Keratinocyte (primary cell): ENCODE data around the gene DEPDC5. TPM values are rescaled to one million over a fixed set of nuclear protein-coding genes. Genes with fewer than 3 reads are reported as not detected.

ENCODE experiments used
- DNase-seq: peaks from one replicate; pipeline ENCODE4 v3.0.0-alpha.2; 2011; ENCODE audit warnings: low read depth, missing footprints, low spot score
- FAIRE-seq: peaks from 2 replicates; lab custom pipeline; 2011; peaks lifted over from hg19 to GRCh38; lab: Jason Lieb, UNC
- H2AFZ ChIP-seq: 2 replicates; pipeline ENCODE4 v1.6.0; 2012; ENCODE audit warnings: low read length, control low read depth, inconsistent platforms; ENCODE audit not compliant: control insufficient read depth
- H3K27ac ChIP-seq: 2 replicates; pipeline ENCODE4 v1.5.1; 2011; ENCODE audit warnings: low read length; ENCODE audit not compliant: control insufficient read depth, insufficient read depth
- H3K27me3 ChIP-seq: 3 replicates; pipeline ENCODE4 v1.6.0; 2011; ENCODE audit warnings: low read length; ENCODE audit not compliant: control insufficient read depth, insufficient read depth; ENCODE audit errors: extremely low read depth
- H3K36me3 ChIP-seq, 2 experiments: 2 replicates in 1 of 2; 3 replicates in 1 of 2; pipeline ENCODE4 v1.5.1; 2011; ENCODE audit warnings: low read length in 2 of 2, mild to moderate bottlenecking in 1 of 2; ENCODE audit not compliant: control insufficient read depth in 2 of 2, insufficient read depth in 2 of 2; ENCODE audit errors: extremely low read depth in 1 of 2
- H3K4me1 ChIP-seq: 3 replicates; pipeline ENCODE4 v1.5.1; 2011; ENCODE audit warnings: low read length; ENCODE audit not compliant: control insufficient read depth, insufficient read depth; ENCODE audit errors: extremely low read depth
- H3K4me2 ChIP-seq: 3 replicates; pipeline ENCODE4 v1.6.0; 2011; ENCODE audit warnings: low read depth, low read length; ENCODE audit not compliant: control insufficient read depth, insufficient read depth; ENCODE audit errors: extremely low read depth
- H3K4me3 ChIP-seq, 3 experiments: fragments of 200-600 bp in 1 of 3; sonication (generic) in 1 of 3; 2 replicates in 2 of 3; 3 replicates in 1 of 3; pipeline ENCODE4 v1.5.1; 2011 to 2016; ENCODE audit warnings: low read length in 3 of 3, mild to moderate bottlenecking in 3 of 3, control low read depth in 2 of 3, inconsistent platforms in 1 of 3, low read depth in 1 of 3, mixed read lengths in 1 of 3, mixed run types in 1 of 3, moderate library complexity in 1 of 3; ENCODE audit not compliant: control insufficient read depth in 2 of 3, insufficient read depth in 2 of 3; ENCODE audit errors: extremely low read depth in 1 of 3
- H3K79me2 ChIP-seq: 2 replicates; pipeline ENCODE4 v1.6.0; 2012; ENCODE audit warnings: low read length; ENCODE audit not compliant: control insufficient read depth, insufficient read depth
- H3K9ac ChIP-seq: 3 replicates; pipeline ENCODE4 v1.6.0; 2011; ENCODE audit warnings: low read length; ENCODE audit not compliant: control insufficient read depth, insufficient read depth; ENCODE audit errors: extremely low read depth
- H3K9me1 ChIP-seq: 3 replicates; pipeline ENCODE4 v1.6.0; 2011; ENCODE audit warnings: low read length; ENCODE audit not compliant: control insufficient read depth, insufficient read depth; ENCODE audit errors: extremely low read depth
- H3K9me3 ChIP-seq: 2 replicates; pipeline ENCODE4 v1.5.1; 2012; ENCODE audit warnings: low read depth, low read length; ENCODE audit not compliant: control insufficient read depth
- H4K20me1 ChIP-seq: 3 replicates; pipeline ENCODE4 v1.6.0; 2011; ENCODE audit warnings: low read length; ENCODE audit not compliant: control insufficient read depth, insufficient read depth; ENCODE audit errors: extremely low read depth
- CTCF ChIP-seq, 3 experiments: IDR thresholded peaks in 1 of 3; conservative IDR thresholded peaks in 1 of 3; optimal IDR thresholded peaks in 1 of 3; 2 replicates in 2 of 3; 3 replicates in 1 of 3; pipeline versions ENCODE3 to v1.5.1; 2011; ENCODE audit warnings: low read length in 3 of 3, mild to moderate bottlenecking in 3 of 3, moderate library complexity in 2 of 3, control low read depth in 1 of 3, inconsistent platforms in 1 of 3; ENCODE audit not compliant: insufficient read depth in 2 of 3; ENCODE audit errors: extremely low read depth in 1 of 3
- EZH2 ChIP-seq: IDR thresholded peaks from one replicate; pipeline ENCODE4 v1.6.1; 2012; ENCODE audit warnings: inconsistent platforms, mild to moderate bottlenecking, low read length, moderate library complexity
- dilution Hi-C: fragments of 300-500 bp; cut with MboI; formaldehyde crosslinking; loops from one replicate; pipeline ENCODE4 v1.7.0; 2020; ENCODE audit warnings: low sequenced_read_pairs; ENCODE audit not compliant: extremely low pct_ligation_motif_present
- polyA plus RNA-seq, 5 experiments: library from polyadenylated mRNA; depleted of rRNA in 3 of 5; stranded (reverse) in 3 of 5; stranded (forward) in 1 of 5; unstranded in 1 of 5; fragments of >200 nt; gene quantifications; 1 replicate in 1 of 5; 2 replicates in 3 of 5; 3 replicates in 1 of 5; pipeline versions ENCODE4 v1.2.1 to v1.2.3, GENCODE V29; 2011 to 2012; ENCODE audit warnings: missing spikeins in 2 of 5, low read depth in 1 of 5, low replicate concordance in 1 of 5

The DEPDC5 gene
- polyA plus RNA-seq, 1 donor (not counting 4 experiments of a cell fraction or from before 2014, with no cell fraction given) = 9.7 TPM

- Histone ChIP-seq H3K9me1 (no peaks in the 10 kb centered on the region), H3K4me3 (no peak overlapping the region), H3K27ac (no peak overlapping the region), H3K79me2 (peaks cover 61% of the 10 kb centered on the region), H4K20me1 (no peaks in the 10 kb centered on the region), H2AFZ (no peak overlapping the region), H3K36me3 (peaks cover 3 to 5% of the 10 kb centered on the region in 2 experiments), H3K9ac (no peak overlapping the region), H3K9me3 (no peaks in the 10 kb centered on the region), H3K4me2 (no peak overlapping the region), H3K4me1 (peaks cover 16% of the 10 kb centered on the region), H3K27me3 (no peaks in the 10 kb centered on the region)
- no peak for TF ChIP-seq EZH2
- DNase-seq (no peak), FAIRE-seq (no peak)
- dilution Hi-C loops = no loop called here
These were observed 21.6 kb upstream of the DEPDC5 start for GRCh38 chr22:31732089-31732829.

- TF ChIP-seq EZH2 = no peak
- TF ChIP-seq CTCF (optimal IDR thresholded peaks at IDR 0.05 in 1 of 3, IDR thresholded peaks at IDR 0.05 in 1 of 3, conservative IDR thresholded peaks at IDR 0.05 in 1 of 3; ENCODE audit: extremely low read depth in 1 of 3, insufficient read depth in 2 of 3, low read length in 3 of 3) = no peak
- no peak overlapping the region for H3K4me2 ChIP-seq
- no peak overlapping the region for H3K27ac ChIP-seq
- DNase-seq = no peak
- FAIRE-seq = no peak
- H3K27me3 ChIP-seq = no peaks in the 10 kb centered on the region
- no peak overlapping the region for H2AFZ ChIP-seq
- H3K4me1 ChIP-seq = peaks cover 16% of the 10 kb centered on the region
- dilution Hi-C loops = no loop called here
- H3K9me1 ChIP-seq = no peaks in the 10 kb centered on the region
- H3K9me3 ChIP-seq = no peaks in the 10 kb centered on the region
- H3K4me3 ChIP-seq = no peak overlapping the region
- peaks cover 7 to 10% of the 10 kb centered on the region in 2 experiments for H3K36me3 ChIP-seq
- no peak overlapping the region for H3K9ac ChIP-seq
- H3K79me2 ChIP-seq = peaks cover 70% of the 10 kb centered on the region
- no peaks in the 10 kb centered on the region for H4K20me1 ChIP-seq
These were observed 20.2 kb upstream of the DEPDC5 start for GRCh38 chr22:31733580-31734079.
